NCI-H2107 treated with DMSO at 0.1 percent for 48 hours (cell line): ENCODE measurements around the gene RBMX.
"Not testable (repeated sequence)": the region's sequence is repeated elsewhere in the genome, so short reads cannot be mapped to it uniquely, and the experiment has no call there.

Experiments
- DNase-seq: peaks from one replicate; lab custom pipeline; 2025; ENCODE audit not compliant: unreplicated experiment; lab: John Stamatoyannopoulos, UW

Gene RBMX

DNA sequence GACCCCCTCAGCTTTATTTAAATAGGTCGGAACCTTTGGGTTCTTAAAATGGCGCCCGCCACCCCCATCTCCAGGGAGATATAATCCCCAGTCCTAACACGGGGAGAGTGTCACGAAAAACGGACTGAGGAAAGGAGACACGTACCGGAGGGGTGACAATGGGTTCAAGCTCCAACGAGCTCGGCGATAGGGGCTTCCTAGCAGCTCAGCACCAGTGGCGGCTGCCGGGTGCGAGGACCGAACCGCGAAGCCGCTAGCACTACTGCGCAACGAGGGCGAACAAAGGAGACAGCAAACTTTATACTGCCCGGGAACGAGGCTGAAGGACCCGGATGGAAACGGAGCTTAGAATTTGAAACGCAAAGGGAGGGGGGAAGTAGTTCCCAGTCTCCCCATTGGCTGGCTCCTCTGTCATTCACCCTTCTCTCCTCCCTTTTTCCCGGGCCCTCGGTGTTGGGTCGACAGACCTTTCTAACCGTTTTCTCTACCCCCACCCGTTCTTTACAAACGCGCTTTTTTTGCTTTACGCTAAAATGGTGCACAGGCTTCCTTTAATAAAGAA lies at the start of gene RBMX:
TSS of gene RBMX (minus strand) at position 274 of the 562 bp plus-strand sequence. CDS start 1,298 bp downstream, outside the sequence.
- DNase-seq = peak; percentile 97

DNA sequence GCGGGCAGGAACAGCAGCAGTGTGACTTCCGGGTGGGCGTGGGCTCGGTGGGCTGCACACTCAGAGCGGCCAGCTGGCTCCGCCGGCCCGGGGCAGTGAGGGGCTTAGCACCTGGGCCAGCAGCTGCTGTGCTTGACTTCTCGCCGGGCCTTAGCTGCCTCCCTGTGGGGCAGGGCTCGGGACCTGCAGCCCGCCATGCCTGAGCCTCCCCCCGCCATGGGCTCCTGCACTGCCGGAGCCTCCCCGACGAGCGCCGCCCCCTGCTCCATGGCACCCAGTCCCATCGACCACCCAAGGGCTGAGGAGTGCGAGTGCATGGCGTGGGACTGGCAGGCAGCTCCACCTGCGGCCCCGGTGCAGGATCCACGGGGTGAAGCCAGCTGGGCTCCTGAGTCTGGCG lies 40.9 kb upstream of the RBMX start:
- not testable (repeated sequence) for DNase-seq

DNA sequence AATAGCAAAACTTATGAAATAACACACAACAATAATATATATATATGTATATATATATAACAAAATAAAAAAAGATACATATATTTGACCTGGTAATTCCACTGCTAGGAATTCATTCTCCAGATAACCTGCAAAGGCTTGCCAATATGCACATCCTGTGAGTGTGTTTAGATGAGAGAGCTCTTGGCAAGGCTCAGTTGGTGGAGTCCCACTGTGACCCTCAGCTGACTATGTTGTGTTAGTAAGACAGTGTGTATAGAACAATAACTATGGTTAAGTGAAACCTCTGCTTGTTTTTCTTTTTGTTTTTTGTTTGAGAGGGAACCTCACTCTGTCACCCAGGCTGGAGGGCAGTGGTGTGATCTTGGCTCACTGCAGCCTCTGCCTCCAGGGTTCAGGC lies 39.5 kb upstream of the RBMX start:
- DNase-seq = peak; percentile 18

DNA sequence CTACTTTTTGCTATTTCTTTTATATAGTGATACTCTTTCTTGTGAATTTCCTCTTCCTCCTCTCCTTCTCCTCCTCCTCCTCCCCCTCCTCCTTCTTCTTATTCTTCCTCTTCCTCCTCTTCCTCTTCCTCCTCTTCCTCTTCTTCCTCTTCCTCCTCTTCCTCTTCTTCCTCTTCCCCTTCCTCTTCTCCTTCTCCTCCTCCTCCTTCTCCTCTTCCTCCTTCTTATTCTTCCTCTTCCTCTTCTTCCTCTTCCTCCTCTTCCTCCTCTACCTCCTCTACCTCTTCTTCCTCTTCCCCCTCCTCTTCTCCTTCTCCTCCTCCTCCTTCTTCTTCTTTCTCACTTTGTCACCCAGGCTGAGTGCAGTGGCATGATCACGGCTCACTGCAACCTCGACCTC lies 36.3 kb upstream of the RBMX start:
- no peak for DNase-seq

DNA sequence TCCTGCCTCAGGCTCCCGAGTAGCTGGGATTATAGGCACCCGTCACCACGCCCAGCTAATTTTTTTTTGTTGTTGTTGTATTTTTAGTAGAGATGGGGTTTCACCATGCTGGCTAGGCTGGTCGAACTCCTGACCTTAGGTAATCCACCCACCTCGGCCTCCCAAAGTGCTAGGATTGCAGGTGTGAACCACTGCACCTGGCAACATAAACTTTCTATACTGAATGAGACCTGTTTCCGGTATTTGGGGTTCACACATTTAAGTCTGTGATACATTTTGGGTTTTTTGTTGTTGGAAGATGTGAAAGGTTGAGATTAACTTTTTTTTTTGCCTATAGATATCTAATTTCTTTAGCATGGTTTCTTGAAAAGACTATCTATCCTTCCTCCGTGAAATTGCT lies 31.1 kb upstream of the RBMX start:
- not testable (repeated sequence) for DNase-seq

DNA sequence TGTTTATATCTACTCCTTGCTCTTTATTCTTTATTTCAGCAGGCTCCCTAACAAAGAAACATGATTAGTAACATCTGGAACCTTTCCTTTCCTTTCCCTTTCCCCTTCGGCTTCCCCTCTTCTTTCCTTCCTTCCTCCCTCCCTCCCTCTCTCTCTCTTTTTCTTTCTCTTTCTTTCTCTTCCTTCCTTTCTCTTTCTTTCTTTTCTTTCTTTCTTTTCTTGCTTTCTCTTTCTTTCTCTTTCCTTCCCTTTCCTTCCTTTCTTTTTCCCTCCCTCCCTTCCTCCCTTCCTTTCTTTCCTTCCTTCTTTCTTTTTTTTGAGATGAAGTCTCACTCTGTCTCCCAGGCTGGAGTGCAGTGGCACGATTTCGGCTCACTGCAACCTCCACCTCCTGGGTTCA lies 30.7 kb upstream of the RBMX start:
- DNase-seq = no peak

DNA sequence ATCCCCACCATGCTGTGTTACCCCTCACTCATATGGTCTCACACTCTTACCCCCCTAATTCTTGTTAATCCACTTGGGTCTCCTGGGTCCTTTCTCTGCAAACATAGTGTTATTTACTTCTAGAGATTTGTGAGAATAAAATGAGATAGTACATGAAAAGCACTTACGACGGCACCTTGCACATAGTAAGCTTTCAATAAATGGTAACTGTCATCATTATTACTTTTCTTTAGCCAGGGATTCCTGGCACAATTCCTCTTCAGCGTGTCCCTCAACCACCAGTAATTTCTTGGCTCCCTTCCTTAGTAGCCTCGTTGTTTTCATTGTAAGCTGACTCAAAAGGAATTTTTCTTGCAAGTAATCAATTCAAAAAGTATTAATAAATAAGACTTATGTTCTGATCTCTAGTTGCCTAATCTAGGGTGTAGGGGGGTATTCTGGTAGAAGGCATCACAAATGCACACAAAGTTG lies 30.1 kb upstream of the RBMX start:
- no peak for DNase-seq

DNA sequence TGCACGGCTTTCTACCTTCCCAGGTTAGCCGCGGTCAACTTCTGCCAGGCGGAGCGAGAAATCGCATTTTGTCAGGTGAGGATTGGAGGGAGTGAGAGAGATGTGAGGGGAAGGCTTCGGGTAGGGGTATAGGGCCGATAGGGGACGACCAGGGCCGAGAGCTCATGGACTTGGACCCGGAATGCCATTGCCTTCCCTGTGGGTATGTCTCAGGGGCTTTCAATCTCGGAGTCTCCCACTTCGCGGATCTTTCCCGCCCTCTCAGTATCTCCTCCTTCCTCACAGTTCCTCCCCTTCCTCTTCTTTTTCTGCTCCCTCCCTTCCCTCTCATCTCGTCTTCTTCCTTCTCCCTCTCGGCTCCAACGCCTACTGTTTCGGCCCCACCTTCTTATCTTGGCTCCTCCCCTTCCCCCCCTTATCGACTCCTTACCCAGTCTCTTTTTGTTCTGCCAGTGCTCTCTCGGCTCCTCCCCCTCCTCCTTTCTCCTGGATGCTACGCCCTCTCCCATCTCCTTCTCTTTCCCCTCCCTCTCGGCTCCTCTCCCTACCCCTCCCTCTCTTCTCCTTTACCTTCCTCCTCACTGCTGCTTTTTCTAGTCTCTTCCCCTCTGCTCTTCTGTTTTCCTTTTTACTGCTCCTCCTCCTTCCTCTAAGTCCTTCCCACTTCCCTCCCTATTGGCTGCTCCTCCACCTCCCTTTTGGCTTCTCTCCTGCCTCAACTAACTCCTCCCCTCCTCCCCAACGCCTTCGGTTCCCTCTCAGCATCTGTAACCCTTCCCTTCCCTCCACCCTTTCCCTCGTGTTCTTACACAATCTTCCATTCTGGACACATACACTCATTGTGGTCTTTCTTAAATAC lies 29.4 kb upstream of the RBMX start:
- DNase-seq = peak; percentile 99

DNA sequence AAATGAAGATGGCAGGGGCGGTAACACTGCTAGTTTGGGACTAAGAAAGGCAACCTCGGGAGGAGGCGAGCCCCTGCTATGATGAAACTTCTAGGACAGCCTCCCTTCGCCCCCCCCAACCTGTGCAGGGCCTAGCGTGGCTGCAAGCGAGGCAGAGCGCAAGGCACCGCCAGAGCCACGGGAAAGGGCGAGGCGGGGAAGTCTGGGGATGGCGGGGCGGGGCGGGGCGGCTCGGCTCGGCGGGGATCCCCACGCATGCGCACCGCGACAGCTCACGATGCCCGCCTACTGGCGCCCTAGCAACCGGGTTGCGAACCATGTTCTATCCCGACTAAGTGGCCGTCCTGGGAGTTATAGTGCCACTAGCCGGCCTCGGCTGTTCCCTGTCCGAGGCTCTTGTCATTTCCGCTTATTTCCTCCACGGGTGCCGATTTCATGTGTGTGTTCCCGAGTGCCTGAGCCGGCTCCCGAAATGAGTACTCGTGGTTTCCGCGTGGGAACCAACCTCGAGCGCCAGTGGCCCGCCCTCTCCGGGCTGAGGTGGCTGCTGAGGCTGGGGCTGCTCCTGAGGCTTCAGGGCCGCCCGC lies 28.7 kb upstream of the RBMX start:
- peak; percentile 80 for DNase-seq

DNA sequence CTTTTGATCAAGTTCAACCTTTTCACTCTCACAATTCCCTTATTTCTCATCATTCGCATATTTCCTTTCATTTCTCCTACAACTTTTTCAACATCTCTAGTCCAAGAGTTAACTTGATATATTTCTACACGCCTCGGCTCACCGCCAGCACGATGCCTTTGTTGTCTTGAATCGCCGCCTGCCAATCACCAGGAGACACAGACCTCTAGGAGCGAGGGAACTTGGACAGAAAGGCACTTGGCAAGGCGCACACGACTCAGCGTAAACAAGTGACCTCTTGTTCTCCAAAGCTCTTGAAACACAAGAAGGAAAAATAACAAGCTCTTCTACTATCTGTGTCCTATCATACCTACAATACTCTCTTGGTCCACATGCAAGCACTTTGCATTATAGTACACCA lies 27.1 kb upstream of the RBMX start:
- DNase-seq = no peak

DNA sequence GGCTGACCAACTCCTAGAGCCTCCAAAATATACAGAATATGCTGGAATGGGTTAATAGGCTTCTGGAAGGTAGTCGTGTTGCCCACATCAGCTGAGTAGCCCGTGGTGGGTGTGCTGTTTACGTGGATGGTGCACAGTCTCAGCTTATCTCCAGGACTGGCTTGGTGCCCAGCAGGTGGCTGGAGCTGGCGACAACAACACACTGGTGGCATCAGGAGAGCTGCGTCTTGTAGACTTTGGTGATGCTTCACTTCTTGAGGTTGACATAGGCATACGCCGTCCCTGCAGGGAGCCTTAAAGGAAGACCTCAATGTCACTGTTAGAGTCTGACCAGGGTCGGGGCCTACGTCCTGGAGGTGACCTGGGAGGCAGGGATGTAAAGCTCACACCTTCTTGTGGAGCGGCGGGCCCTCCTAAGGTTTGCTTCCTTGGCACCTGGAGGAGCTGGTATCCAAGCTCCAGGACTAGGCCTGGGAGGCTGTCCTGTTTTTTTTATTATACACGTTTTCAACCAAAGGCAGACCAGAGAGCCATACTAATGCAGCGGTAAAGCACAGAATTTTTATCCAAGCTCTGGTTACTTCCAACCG lies 26.5 kb upstream of the RBMX start:
- DNase-seq = no peak

DNA sequence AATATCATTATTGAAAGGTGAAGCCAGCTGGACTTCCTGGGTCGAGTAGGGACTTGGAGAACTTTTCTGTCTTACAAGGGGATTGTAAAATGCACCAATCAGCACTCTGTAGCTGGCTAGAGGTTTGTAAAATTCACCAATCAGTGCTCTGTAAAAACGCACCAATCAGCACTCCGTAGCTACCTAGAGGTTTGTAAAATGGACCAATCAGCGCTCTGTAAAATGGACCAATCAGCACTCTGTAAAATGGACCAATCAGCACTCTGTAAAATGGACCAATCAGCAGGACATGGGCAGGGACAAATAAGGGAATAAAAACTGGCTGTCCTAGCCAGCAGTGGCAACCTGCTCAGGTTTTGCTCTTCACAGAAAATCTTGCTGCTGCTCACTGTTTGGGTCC lies 23.5 kb upstream of the RBMX start:
- DNase-seq = not testable (repeated sequence)

DNA sequence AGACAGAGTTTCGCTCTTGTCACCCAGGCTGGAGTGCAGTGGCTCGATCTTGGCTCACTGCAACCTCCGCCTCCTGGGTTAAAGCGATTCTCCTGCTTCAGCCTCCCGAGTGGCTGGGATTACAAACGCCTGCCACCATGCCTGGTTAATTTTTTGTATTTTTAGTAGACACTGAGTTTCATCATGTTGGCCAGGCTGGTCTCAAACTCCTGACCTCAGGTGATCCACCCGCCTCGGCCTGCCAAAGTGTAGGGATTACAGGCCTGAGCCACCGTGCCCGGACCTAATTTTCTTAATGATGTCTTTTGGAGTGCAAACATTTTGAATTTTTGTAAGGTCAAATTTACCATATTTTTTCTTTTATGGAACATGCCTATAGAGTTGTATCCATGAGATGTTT lies 19.5 kb upstream of the RBMX start:
- not testable (repeated sequence) for DNase-seq

DNA sequence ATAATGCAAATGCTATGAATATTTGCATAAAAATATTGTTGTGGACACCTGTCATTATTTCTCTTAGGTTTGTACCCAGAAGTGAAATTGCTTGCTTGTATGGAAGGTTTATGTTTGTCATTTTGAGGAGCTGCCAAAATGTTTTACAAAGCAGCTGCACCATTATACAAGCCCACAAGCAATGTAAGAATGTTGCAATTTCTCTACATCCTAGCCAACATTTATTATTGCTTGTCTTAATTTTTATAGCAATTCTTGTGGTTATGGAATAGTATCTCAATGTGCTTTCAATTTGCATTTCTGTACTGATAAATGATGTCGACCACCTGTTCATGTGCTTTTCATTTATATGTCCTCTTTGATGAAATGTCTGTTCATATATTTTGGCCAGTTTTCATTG lies 18.7 kb upstream of the RBMX start:
- no peak for DNase-seq

DNA sequence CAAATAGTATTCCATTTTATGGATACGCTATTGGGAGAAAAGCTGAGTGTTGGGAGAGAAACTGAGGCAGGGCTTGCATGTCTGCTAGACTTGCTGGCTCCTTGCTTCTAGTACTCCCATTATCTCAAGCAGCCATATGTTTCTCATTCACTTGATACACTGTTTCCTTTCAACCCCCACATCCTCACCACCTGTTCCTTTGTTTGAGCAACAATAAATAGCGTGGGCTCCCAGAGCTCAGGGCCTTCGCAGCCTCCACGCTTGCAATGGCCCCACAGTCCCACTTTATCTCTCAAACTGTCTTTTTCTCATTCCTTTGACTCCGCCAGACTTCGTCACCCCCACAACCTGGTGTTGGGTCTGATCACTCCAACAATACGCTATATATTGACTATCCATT lies 18.2 kb upstream of the RBMX start:
- not testable (repeated sequence) for DNase-seq

DNA sequence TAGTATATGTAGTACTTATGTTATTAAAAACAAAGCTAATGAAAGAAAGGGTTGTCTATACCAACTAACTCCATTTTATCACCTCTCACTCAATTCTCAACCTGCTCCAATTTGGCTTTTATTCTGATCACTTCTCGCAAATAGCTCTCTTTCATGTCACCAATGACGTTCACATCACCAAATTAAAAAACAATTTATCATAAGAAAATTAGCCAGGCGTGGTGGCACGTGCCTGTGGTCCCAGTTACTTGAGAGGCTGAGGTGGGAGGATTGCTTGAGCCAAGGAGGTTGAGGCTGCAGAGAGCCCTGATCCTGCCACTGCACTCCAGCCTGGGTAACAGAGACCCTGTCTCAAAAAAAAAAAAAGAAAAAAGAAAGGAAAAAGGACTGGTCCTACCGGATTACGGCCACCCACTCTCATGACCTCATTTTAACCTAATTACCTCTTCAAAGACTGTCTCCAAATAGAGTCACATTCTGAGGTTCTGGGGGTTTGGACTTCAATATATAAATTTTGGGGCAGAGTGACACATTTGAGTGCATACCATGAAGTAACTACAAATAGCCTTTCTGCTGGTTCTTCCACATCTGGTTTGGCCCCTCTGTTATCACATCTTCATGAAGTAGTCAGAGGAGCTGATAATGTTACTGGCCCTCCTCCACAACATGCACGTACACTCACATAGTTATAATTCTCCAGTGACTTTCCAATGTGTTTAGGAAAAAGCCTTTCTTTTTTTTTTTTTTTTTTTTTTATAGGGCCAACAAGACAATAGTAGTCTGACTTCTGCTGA lies 15.8 kb upstream of the RBMX start:
- no peak for DNase-seq

DNA sequence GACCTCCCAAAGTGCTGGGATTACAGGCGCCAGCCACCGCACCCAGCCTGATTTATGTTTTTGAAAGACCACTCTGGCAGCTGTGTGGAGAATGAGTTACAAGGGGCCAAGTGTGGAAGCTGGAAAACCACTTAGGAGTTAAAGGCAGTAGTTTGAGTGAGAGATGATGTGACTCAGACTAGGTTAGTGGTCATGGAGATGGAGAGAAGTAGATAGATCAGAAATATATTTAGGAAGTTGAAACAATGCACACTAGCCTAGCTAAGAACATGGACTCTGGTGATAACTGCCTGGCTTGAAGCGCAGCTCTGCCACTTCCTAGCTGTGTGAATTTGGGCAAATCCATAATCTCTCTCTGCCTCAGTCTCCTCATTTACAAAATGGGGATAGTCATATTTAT lies 11.9 kb upstream of the RBMX start:
- no peak for DNase-seq

DNA sequence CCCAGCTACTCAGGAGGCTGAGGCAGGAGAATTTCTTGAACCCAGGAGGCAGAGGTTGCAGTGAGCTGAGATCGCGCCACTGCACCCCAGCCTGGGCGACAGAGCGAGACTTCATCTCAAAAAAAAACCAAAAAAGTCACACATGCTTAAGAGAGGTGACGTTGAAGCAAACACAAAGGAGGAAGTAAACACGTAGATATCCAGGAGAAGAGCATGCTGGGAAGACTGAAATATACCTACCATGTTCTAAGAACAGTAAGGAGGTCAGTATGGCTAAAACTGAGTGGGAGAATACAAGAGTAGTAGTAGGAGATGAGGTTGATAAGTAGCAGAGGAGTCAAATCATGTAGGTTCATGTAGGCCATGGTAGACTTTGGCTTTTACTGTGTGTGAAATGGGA lies 10.1 kb upstream of the RBMX start:
- DNase-seq = not testable (repeated sequence)

DNA sequence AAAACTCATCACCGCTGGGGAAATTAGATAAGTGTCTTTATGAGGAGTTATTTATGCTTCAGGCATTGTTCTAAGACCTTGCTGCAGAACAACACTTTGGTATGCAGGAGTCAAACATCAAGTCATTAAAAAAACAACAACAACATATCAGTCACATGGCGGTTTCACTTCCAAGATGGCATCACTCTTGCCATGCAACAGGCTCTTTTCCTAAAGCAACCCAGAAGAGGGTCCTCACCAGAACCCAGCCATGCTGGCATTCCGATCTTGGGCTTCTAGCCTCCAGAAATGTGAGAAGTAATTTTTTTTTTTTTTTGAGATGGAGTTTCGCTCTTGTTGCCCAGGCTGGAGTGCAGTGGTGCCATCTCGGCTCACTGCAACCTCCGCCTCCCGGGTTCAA lies 8.7 kb upstream of the RBMX start:
- DNase-seq = no peak

DNA sequence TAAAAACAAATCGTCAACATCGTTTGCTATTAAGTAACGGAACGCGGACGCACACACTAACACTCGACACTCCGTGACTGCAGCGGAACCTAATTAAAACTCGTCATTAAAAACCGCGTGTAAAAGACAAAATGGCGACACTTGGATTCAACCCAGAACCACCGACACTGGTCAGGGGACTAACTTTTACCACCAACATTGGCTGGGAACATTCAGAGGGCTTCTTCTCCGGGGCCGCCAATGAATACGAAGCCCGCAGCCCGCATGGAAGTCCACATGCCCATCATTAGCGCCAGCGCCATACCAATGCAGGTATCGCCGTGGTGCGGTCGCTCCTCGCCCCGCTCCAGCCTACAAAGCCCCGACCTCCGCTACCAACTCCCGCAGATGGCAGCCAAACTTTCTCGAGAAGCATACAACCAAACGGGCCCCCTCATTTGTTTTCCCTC lies 498 bp downstream of the RBMX start:
- no peak for DNase-seq
